ENCODE data around the gene WDR90. TPM values are rescaled to one million over a fixed set of nuclear protein-coding genes. Genes with fewer than 3 reads are reported as not detected.

Gene WDR90
- total and polyA plus RNA-seq, 2 donors from 2014 or later = 10.6 to 51.6 TPM

- DNase-seq (no peak), FAIRE-seq (no peak)
- Histone ChIP-seq H3K36me3 (ENCODE audit: control insufficient read depth in 2 of 3, insufficient read depth in 3 of 3, low read length in 3 of 3) (no peaks in the 10 kb centered on the region), H3K4me3 (ENCODE audit: low read length in 3 of 3) (no peak overlapping the region), H3K27me3 (ENCODE audit: control insufficient read depth, insufficient read depth, low read length) (no peaks in the 10 kb centered on the region), H3K27ac (ENCODE audit: low read depth in 2 of 2, low read length in 2 of 2) (peak overlapping the region; percentile 52 to 67), H3K9ac (ENCODE audit: low read length in 3 of 3) (no peak overlapping the region), H3K9me3 (ENCODE audit: control insufficient read depth in 2 of 3, insufficient read depth in 1 of 3, low read length in 3 of 3) (no peaks in the 10 kb centered on the region), H3K4me1 (ENCODE audit: control insufficient read depth in 2 of 3, insufficient read depth in 2 of 3, low read depth in 1 of 3, low read length in 3 of 3) (peaks cover 0 to 25% (median 0%) of the 10 kb centered on the region in 3 donors)
- intact Hi-C loops (cut with DNase I) = no loop called here
- TF ChIP-seq, protein P1, sequence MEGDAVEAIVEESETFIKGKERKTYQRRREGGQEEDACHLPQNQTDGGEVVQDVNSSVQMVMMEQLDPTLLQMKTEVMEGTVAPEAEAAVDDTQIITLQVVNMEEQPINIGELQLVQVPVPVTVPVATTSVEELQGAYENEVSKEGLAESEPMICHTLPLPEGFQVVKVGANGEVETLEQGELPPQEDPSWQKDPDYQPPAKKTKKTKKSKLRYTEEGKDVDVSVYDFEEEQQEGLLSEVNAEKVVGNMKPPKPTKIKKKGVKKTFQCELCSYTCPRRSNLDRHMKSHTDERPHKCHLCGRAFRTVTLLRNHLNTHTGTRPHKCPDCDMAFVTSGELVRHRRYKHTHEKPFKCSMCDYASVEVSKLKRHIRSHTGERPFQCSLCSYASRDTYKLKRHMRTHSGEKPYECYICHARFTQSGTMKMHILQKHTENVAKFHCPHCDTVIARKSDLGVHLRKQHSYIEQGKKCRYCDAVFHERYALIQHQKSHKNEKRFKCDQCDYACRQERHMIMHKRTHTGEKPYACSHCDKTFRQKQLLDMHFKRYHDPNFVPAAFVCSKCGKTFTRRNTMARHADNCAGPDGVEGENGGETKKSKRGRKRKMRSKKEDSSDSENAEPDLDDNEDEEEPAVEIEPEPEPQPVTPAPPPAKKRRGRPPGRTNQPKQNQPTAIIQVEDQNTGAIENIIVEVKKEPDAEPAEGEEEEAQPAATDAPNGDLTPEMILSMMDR (IDR thresholded peaks at IDR 0.05; ENCODE audit: borderline replicate concordance, extremely low read depth, insufficient read depth) = no peak
Measured at GRCh38 chr16:638034-638543, 11.1 kb upstream of the WDR90 start.

DNA sequence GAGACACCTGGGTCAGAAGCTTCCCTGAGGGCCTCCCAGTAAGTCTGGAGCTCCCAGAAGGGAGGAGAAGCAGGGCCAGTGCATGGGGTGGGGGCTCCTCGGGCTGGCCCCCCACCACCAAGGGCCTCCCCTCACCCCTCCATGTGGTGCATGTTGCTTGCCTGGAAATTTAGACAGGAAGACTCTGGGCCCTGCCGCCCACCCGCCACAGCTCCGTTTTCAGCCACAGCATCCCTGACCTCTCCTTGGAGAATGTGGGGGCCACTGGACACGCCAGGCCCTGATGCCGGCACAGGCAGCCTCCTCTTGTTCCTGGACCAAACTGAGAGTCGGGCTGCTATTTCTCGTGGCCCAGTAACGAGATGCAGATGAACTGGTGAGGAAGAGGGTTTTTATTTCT, 10.3 kb upstream of the WDR90 start:
- FAIRE-seq = no peak
- intact Hi-C loops (cut with DNase I) = no loop called here
- peaks cover 0 to 25% (median 0%) of the 10 kb centered on the region in 3 donors for H3K4me1 ChIP-seq (ENCODE audit: control insufficient read depth in 2 of 3, insufficient read depth in 2 of 3, low read depth in 1 of 3, low read length in 3 of 3)

GRCh38 chr16:640614-641013, 8.6 kb upstream of the WDR90 start:
- Histone ChIP-seq H3K9me3 (ENCODE audit: control insufficient read depth in 2 of 3, insufficient read depth in 1 of 3, low read length in 3 of 3) (no peaks in the 10 kb centered on the region), H3K27ac (ENCODE audit: low read depth in 2 of 2, low read length in 2 of 2) (peak overlapping the region in 1 of 2 donors; percentile 80), H3K27me3 (ENCODE audit: control insufficient read depth, insufficient read depth, low read length) (no peaks in the 10 kb centered on the region), H3K9ac (ENCODE audit: low read length in 3 of 3) (peak overlapping the region in 1 of 3 donors; percentile 81), H3K4me1 (ENCODE audit: control insufficient read depth in 2 of 3, insufficient read depth in 2 of 3, low read depth in 1 of 3, low read length in 3 of 3) (peaks cover 0 to 23% (median 0%) of the 10 kb centered on the region in 3 donors), H3K4me3 (ENCODE audit: low read length in 3 of 3) (no peak overlapping the region), H3K36me3 (ENCODE audit: control insufficient read depth in 2 of 3, insufficient read depth in 3 of 3, low read length in 3 of 3) (no peaks in the 10 kb centered on the region)
- FAIRE-seq = no peak
- no peak for DNase-seq
- TF ChIP-seq, protein P1 (IDR thresholded peaks at IDR 0.05; ENCODE audit: borderline replicate concordance, extremely low read depth, insufficient read depth) = no peak
- intact Hi-C loops (cut with DNase I) = no loop called here

More for the DNA sequence above, 10.3 kb upstream of the WDR90 start:
- DNase-seq = no peak
- Histone ChIP-seq H3K9ac (ENCODE audit: low read length in 3 of 3) (no peak overlapping the region), H3K27ac (ENCODE audit: low read depth in 2 of 2, low read length in 2 of 2) (peak overlapping the region; percentile 32 to 52), H3K9me3 (ENCODE audit: control insufficient read depth in 2 of 3, insufficient read depth in 1 of 3, low read length in 3 of 3) (no peaks in the 10 kb centered on the region), H3K4me3 (ENCODE audit: low read length in 3 of 3) (no peak overlapping the region), H3K36me3 (ENCODE audit: control insufficient read depth in 2 of 3, insufficient read depth in 3 of 3, low read length in 3 of 3) (no peaks in the 10 kb centered on the region), H3K27me3 (ENCODE audit: control insufficient read depth, insufficient read depth, low read length) (no peaks in the 10 kb centered on the region)
- TF ChIP-seq, protein P1 (IDR thresholded peaks at IDR 0.05; ENCODE audit: borderline replicate concordance, extremely low read depth, insufficient read depth) = no peak

Data from kidney (tissue), 14 donors.